B cell (primary cell): ENCODE data around the gene GALC. TPM values are rescaled to one million over a fixed set of nuclear protein-coding genes. Genes with fewer than 3 reads are reported as not detected.

Source experiments
- ATAC-seq: fragments of 200-7000 bp; cut with Tn5 transposase; one replicate; pipeline ENCODE4 v1.10.0; 2021; ENCODE audit warnings: low read depth, mild to moderate bottlenecking, moderate number of reproducible peaks, moderate library complexity
- CTCF ChIA-PET: fragments of 350-600 bp; sonication (Branson Sonifier 250); formaldehyde crosslinking; loops from one replicate; lab custom pipeline; 2021; ENCODE audit warnings: antibody characterized with exemption, inconsistent platforms; lab: Charles Lee
- POLR2A ChIA-PET: fragments of 350-600 bp; sonication (Branson Sonifier 250); formaldehyde crosslinking; loops from one replicate; lab custom pipeline; 2021; ENCODE audit warnings: antibody characterized with exemption; lab: Charles Lee
- DNase-seq: peaks from one replicate; pipeline ENCODE4 v3.0.0; 2013
- H2AFZ ChIP-seq: 2 replicates; pipeline ENCODE4 v1.6.1; 2012; ENCODE audit warnings: mild to moderate bottlenecking, low read depth, low read length; ENCODE audit not compliant: insufficient read depth, poor library complexity, severe bottlenecking
- H3K27ac ChIP-seq, 2 donors: 1 replicate in 1 of 2; 2 replicates in 1 of 2; pipeline ENCODE4 v1.5.1; 2012 to 2013; ENCODE audit warnings: low read length in 2 of 2, mild to moderate bottlenecking in 2 of 2, moderate library complexity in 1 of 2
- H3K27me3 ChIP-seq, 4 experiments: fragments of 200-600 bp in 1 of 4; sonication (generic) in 1 of 4; replicated peaks in 1 of 4; 1 replicate in 2 of 4; 2 replicates in 2 of 4; pipeline versions ENCODE4 v1.6.1 to v1.7.0; 2013 to 2016; ENCODE audit warnings: low read length in 3 of 4, mild to moderate bottlenecking in 2 of 4, mixed read lengths in 1 of 4, moderate library complexity in 1 of 4; ENCODE audit not compliant: insufficient read depth in 4 of 4, control insufficient read depth in 3 of 4; ENCODE audit errors: control extremely low read depth in 1 of 4
- H3K36me3 ChIP-seq, 2 experiments: replicated peaks in 1 of 2; 1 replicate in 1 of 2; 2 replicates in 1 of 2; pipeline versions ENCODE4 v1.6.1 to v1.7.1; 2013; ENCODE audit warnings: low read length in 1 of 2; ENCODE audit not compliant: insufficient read depth in 2 of 2, control insufficient read depth in 1 of 2; ENCODE audit errors: control extremely low read depth in 1 of 2, extremely low read depth in 1 of 2
- H3K4me1 ChIP-seq, 2 donors: fragments of 200-600 bp in 1 of 2; sonication (generic) in 1 of 2; 1 replicate in 1 of 2; 2 replicates in 1 of 2; pipeline versions ENCODE4 v1.5.1 to v1.6.1; 2013 to 2017; ENCODE audit warnings: low read length in 2 of 2; ENCODE audit not compliant: control insufficient read depth in 2 of 2, insufficient read depth in 2 of 2
- H3K4me2 ChIP-seq: replicated peaks from 2 replicates; pipeline ENCODE3; 2012; ENCODE audit warnings: mild to moderate bottlenecking, low read depth, low read length; ENCODE audit not compliant: poor library complexity, severe bottlenecking
- H3K4me3 ChIP-seq, 5 experiments: fragments of 200-600 bp in 1 of 5; sonication (generic) in 1 of 5; 1 replicate in 3 of 5; 2 replicates in 2 of 5; pipeline versions ENCODE4 v1.5.1 to v1.7.0; 2011 to 2016; ENCODE audit warnings: low read length in 4 of 5, mild to moderate bottlenecking in 4 of 5, low read depth in 2 of 5, control low read depth in 1 of 5, moderate library complexity in 1 of 5; ENCODE audit not compliant: insufficient read depth in 1 of 5; ENCODE audit errors: control extremely low read depth in 1 of 5, extremely low read depth in 1 of 5
- H3K79me2 ChIP-seq: fragments of 200-600 bp; sonication (generic); one replicate; pipeline ENCODE4 v1.6.0; 2016; ENCODE audit warnings: low read length; ENCODE audit not compliant: control insufficient read depth, insufficient read depth
- H3K9ac ChIP-seq: fragments of 200-600 bp; sonication (generic); 2 replicates; pipeline ENCODE4 v1.6.1; 2017; ENCODE audit warnings: mild to moderate bottlenecking, low read length, moderate library complexity
- H3K9me3 ChIP-seq, 3 donors: one replicate each; pipeline versions ENCODE4 v1.6.1 to v1.7.1; 2013; ENCODE audit warnings: low read length in 2 of 3; ENCODE audit not compliant: control insufficient read depth in 2 of 3, insufficient read depth in 1 of 3; ENCODE audit errors: control extremely low read depth in 1 of 3
- H4K20me1 ChIP-seq: 2 replicates; pipeline ENCODE4 v1.6.0; 2012; ENCODE audit warnings: mild to moderate bottlenecking, low read length; ENCODE audit not compliant: insufficient read depth, control insufficient read depth, poor library complexity, severe bottlenecking
- H3K27ac Mint-ChIP-seq: one replicate; pipeline ENCODE4 v1.8.0; 2021; ENCODE audit warnings: mixed read lengths
- H3K27me3 Mint-ChIP-seq: one replicate; pipeline ENCODE4 v1.8.0; 2021; ENCODE audit warnings: mixed read lengths
- H3K4me1 Mint-ChIP-seq: one replicate; pipeline ENCODE4 v1.8.0; 2021; ENCODE audit warnings: mixed read lengths
- H3K4me3 Mint-ChIP-seq: one replicate; pipeline ENCODE4 v1.8.0; 2021; ENCODE audit warnings: mixed read lengths
- H3K9me3 Mint-ChIP-seq: one replicate; pipeline ENCODE4 v1.8.0; 2022; ENCODE audit warnings: mixed read lengths; ENCODE audit not compliant: insufficient read depth
- EZH2 ChIP-seq: IDR thresholded peaks from 2 replicates; pipeline ENCODE4 v1.6.1; 2012; ENCODE audit warnings: borderline replicate concordance, low read depth, mild to moderate bottlenecking, moderate library complexity, low read length; ENCODE audit not compliant: insufficient read depth, poor library complexity, severe bottlenecking
- WGBS: methylation state at CpG from one replicate; pipeline ENCODE4 v1.1.5; 2013; ENCODE audit warnings: missing lambda C conversion rate; ENCODE audit not compliant: insufficient coverage; 5-methylcytosine and 5-hydroxymethylcytosine counted together
- intact Hi-C: fragments of 100-400 bp; cut with micrococcal nuclease; formaldehyde crosslinking; loops from one replicate; pipeline ENCODE4 v1.10.0; 2022
- polyA plus RNA-seq: library from polyadenylated mRNA; depleted of rRNA; stranded (reverse); fragments of >200 nt; gene quantifications from 2 replicates; pipeline ENCODE4 v1.2.3, GENCODE V29; 2012
- total RNA-seq, 2 donors: library from RNA; stranded (reverse); fragments of 120-200 nt in 1 of 2; gene quantifications; 1 replicate in 1 of 2; 2 replicates in 1 of 2; pipeline versions ENCODE4 v1.2.3 to v1.2.4, GENCODE V29; 2013 to 2022
- TF ChIP-seq, protein P1 (sequence below): fragments of 200-600 bp; IDR thresholded peaks from one replicate; pipeline ENCODE4 v1.8.0; 2022; ENCODE audit warnings: antibody characterized with exemption, mild to moderate bottlenecking

GALC gene
- total and polyA plus RNA-seq, 2 donors (not counting 1 experiment from before 2014, with no cell fraction given) = 4.9 to 17.8 TPM

DNA sequence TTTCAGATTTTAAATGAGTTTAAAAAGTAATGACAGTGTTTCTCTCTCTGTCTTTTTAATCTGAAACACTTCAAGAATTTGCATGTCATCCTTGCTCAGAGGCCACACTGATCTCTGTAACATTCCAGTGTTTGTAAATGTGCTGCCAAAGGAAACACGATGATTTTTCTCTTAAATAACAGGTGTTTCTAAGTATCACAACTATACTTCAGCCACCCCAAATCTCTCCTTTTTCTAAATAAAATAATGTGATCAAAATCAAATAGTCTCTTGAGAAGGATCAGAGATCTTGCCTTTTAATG lies 3.3 kb upstream of the GALC start:
- H3K9me3 ChIP-seq = no peaks in the 10 kb centered on the region
- H3K27ac ChIP-seq = no peak overlapping the region
- H4K20me1 ChIP-seq = no peaks in the 10 kb centered on the region
- peaks cover 25 to 35% of the 10 kb centered on the region in 2 donors for H3K4me1 ChIP-seq
- Mint-ChIP-seq H3K4me1 (peaks cover 51% of the 10 kb centered on the region), H3K4me3 (no peak overlapping the region), H3K27me3 (no peaks in the 10 kb centered on the region), H3K27ac (no peak overlapping the region), H3K9me3 (peaks cover 2% of the 10 kb centered on the region)
- TF ChIP-seq, protein P1, sequence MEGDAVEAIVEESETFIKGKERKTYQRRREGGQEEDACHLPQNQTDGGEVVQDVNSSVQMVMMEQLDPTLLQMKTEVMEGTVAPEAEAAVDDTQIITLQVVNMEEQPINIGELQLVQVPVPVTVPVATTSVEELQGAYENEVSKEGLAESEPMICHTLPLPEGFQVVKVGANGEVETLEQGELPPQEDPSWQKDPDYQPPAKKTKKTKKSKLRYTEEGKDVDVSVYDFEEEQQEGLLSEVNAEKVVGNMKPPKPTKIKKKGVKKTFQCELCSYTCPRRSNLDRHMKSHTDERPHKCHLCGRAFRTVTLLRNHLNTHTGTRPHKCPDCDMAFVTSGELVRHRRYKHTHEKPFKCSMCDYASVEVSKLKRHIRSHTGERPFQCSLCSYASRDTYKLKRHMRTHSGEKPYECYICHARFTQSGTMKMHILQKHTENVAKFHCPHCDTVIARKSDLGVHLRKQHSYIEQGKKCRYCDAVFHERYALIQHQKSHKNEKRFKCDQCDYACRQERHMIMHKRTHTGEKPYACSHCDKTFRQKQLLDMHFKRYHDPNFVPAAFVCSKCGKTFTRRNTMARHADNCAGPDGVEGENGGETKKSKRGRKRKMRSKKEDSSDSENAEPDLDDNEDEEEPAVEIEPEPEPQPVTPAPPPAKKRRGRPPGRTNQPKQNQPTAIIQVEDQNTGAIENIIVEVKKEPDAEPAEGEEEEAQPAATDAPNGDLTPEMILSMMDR = no peak
- no peak for TF ChIP-seq EZH2
- DNase-seq (no peak), ATAC-seq (no peak)
- ChIA-PET POLR2A (no interaction called here), CTCF (no interaction called here)
- H3K79me2 ChIP-seq = no peaks in the 10 kb centered on the region
- H3K27me3 ChIP-seq = no peaks in the 10 kb centered on the region
- H3K9ac ChIP-seq = no peak overlapping the region
- H3K36me3 ChIP-seq = no peaks in the 10 kb centered on the region
- WGBS = no CpG with 5 or more reads among the region's 1 CpG
- H3K4me2 ChIP-seq = no peak overlapping the region
- H2AFZ ChIP-seq = no peak overlapping the region
- intact Hi-C loops = no loop called here
- no peak overlapping the region for H3K4me3 ChIP-seq

DNA sequence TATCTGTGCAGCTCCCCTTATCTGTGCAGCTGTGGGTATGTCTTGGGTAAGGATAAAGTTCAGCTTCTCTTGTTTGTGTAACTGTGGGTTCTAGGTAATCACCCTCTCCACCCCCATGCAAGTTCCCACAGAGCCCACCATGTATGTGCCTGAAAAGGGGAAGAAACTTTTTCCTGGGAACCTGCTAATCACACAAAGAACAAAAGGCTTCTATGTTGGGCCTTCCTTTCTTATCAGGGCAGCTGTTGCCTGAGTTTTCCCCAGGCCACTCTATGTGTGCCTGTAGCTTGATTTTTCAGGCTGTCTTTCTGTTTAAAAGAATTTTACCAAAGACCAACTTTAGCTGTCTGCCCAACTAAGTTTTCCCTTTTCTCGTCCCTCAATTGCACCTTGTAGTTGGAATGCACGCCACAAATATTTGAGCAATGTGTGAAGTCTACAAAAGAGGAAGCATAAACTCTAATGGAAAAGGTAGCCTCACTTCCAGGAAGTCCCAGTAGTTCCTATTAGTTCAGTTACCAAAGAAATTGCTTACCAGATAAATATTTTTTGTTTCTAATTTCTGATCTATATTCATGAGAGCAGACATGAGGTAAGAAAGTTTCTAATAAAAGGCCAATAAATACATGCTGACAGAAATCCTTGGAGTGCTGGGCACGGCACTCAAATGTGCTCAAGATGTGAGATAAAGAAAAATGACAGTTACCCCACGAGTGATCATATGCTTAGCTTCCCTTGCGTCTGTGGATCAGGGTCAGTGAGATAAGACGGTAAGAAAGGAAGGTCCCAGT lies 2.7 kb upstream of the GALC start:
- ATAC-seq = no peak
- peaks cover 2% of the 10 kb centered on the region for H3K9me3 Mint-ChIP-seq

More for the DNA sequence above, 2.7 kb upstream of the GALC start:
- Mint-ChIP-seq H3K4me1 (peaks cover 47% of the 10 kb centered on the region), H3K27ac (peak overlapping the region; percentile 27), H3K4me3 (peak overlapping the region; percentile 2), H3K27me3 (no peaks in the 10 kb centered on the region)
- Histone ChIP-seq H3K27me3 (no peaks in the 10 kb centered on the region), H3K9me3 (no peaks in the 10 kb centered on the region), H3K9ac (no peak overlapping the region), H3K4me2 (no peak overlapping the region), H3K79me2 (no peaks in the 10 kb centered on the region), H3K27ac (peak overlapping the region; percentile 14 to 54), H3K4me3 (no peak overlapping the region), H2AFZ (no peak overlapping the region), H3K36me3 (no peaks in the 10 kb centered on the region), H4K20me1 (no peaks in the 10 kb centered on the region), H3K4me1 (peaks cover 25 to 35% of the 10 kb centered on the region in 2 donors)
- intact Hi-C loops = no loop called here
- 80% methylated on average over 2 of the region's 6 CpGs for WGBS
- no peak for TF ChIP-seq EZH2
- TF ChIP-seq, protein P1 = no peak
- CTCF ChIA-PET = interaction anchor here (1.0 to 1.8 kb wide), 4 partner anchors 8 to 50 kb away, joined by 3 to 8 read pairs (median 7); partner anchors contain the start of gene GPR65
- POLR2A ChIA-PET = interaction anchor here (1.3 kb wide), 1 partner anchor 9 kb away, joined by 3 read pairs; the partner anchor contains the start of gene GPR65
- DNase-seq = no peak
